D721Med (cell line): ENCODE results near the gene CALCR.
A peak's percentile ranks its signal among the peaks of the same experiment; 100 is the strongest.

Experiments
- DNase-seq: peaks from one replicate; pipeline ENCODE4 v3.0.0; 2011; ENCODE audit warnings: low spot score; ENCODE audit not compliant: insufficient read length
- FAIRE-seq: peaks from 2 replicates; lab custom pipeline; 2011; peaks lifted over from hg19 to GRCh38; lab: Jason Lieb, UNC
- TF ChIP-seq, protein P1 (sequence below): IDR thresholded peaks from 2 replicates; pipeline ENCODE4 v1.5.1; 2012; ENCODE audit warnings: mild to moderate bottlenecking, control low read depth; ENCODE audit not compliant: insufficient read depth; ENCODE audit errors: missing control alignments

CALCR gene

DNA sequence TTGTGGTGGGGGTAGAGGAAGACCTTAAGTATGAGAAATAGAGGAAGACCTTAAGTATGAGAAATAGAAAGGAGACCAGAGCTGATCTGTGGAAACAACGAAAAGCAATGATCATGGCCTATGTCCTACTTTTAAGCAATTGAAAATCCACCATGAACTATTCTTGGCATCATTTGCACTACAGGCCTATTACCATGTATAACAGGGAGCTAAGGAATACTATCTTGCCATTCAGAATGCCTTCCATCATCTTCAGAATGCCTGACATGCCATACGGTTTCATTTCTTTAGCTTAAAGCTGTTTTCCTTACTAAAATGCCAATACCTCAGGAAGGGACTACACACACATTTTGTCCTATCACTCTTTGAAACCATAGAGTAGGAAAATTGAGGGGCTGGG is 127.0 kb downstream of the CALCR start:
- no peak for FAIRE-seq
- TF ChIP-seq, protein P1, sequence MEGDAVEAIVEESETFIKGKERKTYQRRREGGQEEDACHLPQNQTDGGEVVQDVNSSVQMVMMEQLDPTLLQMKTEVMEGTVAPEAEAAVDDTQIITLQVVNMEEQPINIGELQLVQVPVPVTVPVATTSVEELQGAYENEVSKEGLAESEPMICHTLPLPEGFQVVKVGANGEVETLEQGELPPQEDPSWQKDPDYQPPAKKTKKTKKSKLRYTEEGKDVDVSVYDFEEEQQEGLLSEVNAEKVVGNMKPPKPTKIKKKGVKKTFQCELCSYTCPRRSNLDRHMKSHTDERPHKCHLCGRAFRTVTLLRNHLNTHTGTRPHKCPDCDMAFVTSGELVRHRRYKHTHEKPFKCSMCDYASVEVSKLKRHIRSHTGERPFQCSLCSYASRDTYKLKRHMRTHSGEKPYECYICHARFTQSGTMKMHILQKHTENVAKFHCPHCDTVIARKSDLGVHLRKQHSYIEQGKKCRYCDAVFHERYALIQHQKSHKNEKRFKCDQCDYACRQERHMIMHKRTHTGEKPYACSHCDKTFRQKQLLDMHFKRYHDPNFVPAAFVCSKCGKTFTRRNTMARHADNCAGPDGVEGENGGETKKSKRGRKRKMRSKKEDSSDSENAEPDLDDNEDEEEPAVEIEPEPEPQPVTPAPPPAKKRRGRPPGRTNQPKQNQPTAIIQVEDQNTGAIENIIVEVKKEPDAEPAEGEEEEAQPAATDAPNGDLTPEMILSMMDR: no peak
- no peak for DNase-seq

DNA sequence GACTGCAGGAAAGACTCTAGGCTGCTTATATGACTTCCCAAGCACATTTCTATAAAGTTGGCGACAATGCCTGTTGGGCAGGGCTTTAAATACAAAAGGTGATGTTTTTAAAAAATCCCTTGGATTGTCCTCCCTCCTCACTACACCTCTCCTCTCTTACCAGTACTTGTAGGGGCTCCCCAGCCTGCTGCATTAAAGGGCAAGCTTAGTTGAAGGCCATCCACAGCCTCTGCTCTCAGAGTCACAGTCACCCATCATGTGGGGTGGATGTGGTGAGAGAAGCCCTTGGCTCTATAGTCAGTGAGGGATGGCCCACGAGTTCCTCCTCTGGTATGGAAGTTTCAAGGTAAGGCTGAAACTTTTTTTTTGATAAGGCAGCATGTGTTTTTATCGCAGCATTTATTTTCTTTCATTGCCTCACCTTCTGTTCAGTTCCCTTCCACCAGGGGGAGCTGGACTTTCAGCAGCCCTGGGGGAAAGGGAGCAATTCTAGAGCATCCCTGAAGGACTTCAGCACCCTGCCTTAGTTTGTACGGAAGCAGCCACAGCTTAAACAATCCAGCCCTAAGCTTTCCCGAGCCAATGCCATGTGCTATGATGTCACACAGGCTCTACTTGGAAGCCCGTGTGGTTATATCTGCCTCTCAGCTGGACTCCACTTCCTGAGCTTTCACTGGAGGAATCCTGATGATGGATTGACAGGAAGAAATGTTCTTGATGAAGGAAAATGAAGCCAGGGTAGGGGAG is 131.9 kb downstream of the CALCR start:
- FAIRE-seq (no peak), DNase-seq (no peak)
- TF ChIP-seq, protein P1: peak; percentile 65

DNA sequence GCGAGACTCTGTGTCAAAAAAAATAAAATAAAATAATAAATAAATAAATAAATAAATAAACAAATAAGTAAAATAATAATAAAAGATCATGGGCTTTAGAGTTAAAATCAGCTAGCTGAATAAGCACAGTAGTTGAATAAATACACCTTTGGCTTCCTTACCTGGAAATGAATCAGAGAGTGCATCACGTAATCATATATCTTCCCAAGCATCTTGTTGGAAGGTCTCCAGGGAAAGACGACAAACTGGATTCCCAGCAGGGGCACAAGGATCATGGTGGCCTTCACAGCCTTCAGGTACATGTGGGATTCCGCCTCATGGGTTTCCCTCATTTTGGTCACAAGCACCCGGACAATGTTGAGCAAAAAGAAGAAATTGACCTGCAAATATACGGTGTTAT is 138.7 kb downstream of the CALCR start:
- no peak for DNase-seq
- no peak for FAIRE-seq

DNA sequence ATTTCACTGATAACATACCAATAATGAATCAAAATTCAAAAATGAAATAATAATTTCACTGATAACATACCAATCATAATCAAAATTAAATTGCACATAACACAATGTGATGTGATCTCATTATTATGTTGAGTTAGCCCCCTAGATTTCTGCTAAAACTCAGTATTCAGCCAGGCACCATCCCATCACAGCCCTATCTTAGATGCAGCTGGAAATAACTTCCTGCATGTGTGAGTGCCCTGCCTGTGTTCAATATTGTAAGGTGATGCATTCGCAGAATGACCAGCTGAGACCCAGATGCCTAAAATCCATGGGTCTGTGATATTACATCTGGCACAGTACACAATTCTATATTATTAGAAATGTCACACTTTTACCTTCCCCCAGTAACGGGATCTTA is 142.4 kb downstream of the CALCR start:
- TF ChIP-seq, protein P1: no peak
- FAIRE-seq (no peak), DNase-seq (no peak)

More for the DNA sequence above, 138.7 kb downstream of the CALCR start:
- TF ChIP-seq, protein P1: no peak

DNA sequence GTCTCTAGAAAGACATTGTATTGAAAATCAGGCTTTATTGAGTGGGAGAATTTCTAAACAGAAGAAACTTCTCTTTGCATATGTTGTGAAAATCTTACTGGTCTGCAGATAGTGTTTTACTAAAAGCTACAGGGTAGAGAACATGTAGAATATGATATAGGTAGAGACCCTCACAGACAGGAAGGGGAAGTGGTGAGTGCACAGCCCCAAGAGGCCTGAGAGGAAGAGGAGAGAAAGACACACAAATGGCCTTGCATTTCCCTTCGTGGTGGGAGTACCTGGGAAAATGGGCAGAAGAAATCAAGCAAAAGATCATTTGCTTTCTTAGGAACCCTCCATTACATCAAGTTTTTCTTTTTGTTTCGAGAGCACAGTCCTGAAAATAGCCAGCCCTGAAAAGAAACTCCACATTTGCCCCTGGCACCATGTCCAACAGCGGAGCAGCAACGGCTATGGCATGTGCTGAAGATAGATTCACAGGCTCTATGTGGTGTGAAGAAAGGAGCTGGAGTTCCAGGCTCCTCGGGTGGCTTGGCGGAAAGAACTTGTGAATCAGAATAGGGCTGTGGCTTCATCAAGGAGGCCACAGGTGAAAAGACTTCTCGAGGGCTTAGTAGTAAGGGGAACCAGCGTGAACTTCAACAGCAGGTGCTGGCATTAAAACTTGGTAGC is 143.5 kb downstream of the CALCR start:
- FAIRE-seq (no peak), DNase-seq (no peak)
- TF ChIP-seq, protein P1: no peak

DNA sequence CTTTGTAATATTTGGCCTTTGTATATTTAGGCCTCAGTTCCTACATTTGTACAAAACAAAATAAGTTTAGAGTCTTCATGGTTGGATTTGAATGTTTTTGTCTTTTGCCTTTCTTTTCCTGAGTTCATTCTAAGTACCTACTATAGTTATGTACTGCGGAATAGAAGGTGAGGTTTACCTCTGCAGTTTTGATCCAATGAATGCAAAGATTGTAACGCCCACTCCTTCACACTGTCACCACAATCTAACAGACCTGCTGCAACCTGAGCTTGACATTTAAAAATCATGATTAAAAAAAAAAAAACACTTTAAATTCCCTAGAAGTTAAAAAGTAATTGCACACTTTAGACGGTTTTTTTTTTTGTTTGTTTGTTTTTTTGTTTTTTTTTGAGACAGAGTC is 145.0 kb downstream of the CALCR start:
- no peak for FAIRE-seq
- no peak for DNase-seq
- TF ChIP-seq, protein P1: no peak

DNA sequence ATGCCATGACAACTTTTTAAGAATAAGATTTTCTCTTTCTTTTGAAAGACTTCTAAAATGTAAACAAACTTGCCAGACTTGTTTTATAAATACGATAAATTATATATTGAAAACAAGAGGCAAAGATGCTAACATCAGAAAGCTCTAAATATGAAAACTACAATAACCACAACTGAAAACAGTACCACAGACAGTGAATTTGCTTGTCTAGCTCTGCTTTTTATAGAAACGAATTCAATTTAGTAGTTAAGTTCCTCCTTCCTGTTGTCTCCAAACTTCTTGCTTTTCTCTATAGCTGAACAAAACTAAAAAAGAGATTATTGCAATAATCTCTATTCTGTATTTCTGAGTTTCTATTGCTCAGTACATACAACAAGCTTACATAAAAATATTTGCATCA is 147.4 kb downstream of the CALCR start:
- DNase-seq (no peak), FAIRE-seq (no peak)
- TF ChIP-seq, protein P1: no peak
